Endothelial cell of umbilical vein (primary cell): Measurements from ENCODE around the gene DUSP2. TPM values are rescaled to one million over a fixed set of nuclear protein-coding genes. Genes with fewer than 3 reads are reported as not detected.

Experiments used
- BruUV-seq: library from RNA; stranded (reverse); fragments of 400-500 nt; replicated peaks from 2 replicates; lab custom pipeline; 2021; lab: Mats Ljungman, UMichigan
- CTCF ChIA-PET: fragments of 300-600, 350-600 bp; sonication (Branson Sonifier 250); formaldehyde crosslinking; loops from one replicate; lab custom pipeline; 2021; ENCODE audit warnings: antibody characterized with exemption, inconsistent platforms; lab: Charles Lee
- POLR2A ChIA-PET: fragments of 300-600, 350-600 bp; sonication (Branson Sonifier 250); formaldehyde crosslinking; loops from one replicate; lab custom pipeline; 2021; ENCODE audit warnings: antibody characterized with exemption, inconsistent platforms; lab: Charles Lee
- DNase-seq: peaks from one replicate; pipeline ENCODE4 v3.0.0-alpha.2; 2011; ENCODE audit warnings: low read depth, low spot score
- FAIRE-seq: peaks from 2 replicates; lab custom pipeline; 2011; peaks lifted over from hg19 to GRCh38; lab: Jason Lieb, UNC
- H2AFZ ChIP-seq: 2 replicates; pipeline ENCODE4 v1.6.0; 2012; ENCODE audit warnings: low read depth, low read length, control low read depth, inconsistent platforms
- H3K27ac ChIP-seq: 2 replicates; pipeline ENCODE4 v1.5.1; 2011; ENCODE audit warnings: low read depth, mild to moderate bottlenecking, control low read depth, low read length, moderate library complexity; ENCODE audit not compliant: insufficient read depth
- H3K27me3 ChIP-seq, 2 experiments: 2 replicates each; pipeline versions ENCODE4 v1.6.0 to v1.6.1; 2011; ENCODE audit warnings: low read length in 2 of 2, mixed read lengths in 1 of 2; ENCODE audit not compliant: control insufficient read depth in 2 of 2, insufficient read depth in 2 of 2
- H3K36me3 ChIP-seq, 2 experiments: 2 replicates in 1 of 2; 3 replicates in 1 of 2; pipeline ENCODE4 v1.5.1; 2011; ENCODE audit warnings: low read length in 2 of 2, mild to moderate bottlenecking in 1 of 2, moderate library complexity in 1 of 2; ENCODE audit not compliant: control insufficient read depth in 2 of 2, insufficient read depth in 2 of 2; ENCODE audit errors: extremely low read depth in 1 of 2
- H3K4me1 ChIP-seq: 3 replicates; pipeline ENCODE4 v1.5.1; 2011; ENCODE audit warnings: mild to moderate bottlenecking, low read length; ENCODE audit not compliant: control insufficient read depth, insufficient read depth; ENCODE audit errors: extremely low read depth
- H3K4me2 ChIP-seq: 2 replicates; pipeline ENCODE4 v1.6.1; 2011; ENCODE audit warnings: low read length, control low read depth, mixed read lengths; ENCODE audit not compliant: insufficient read depth
- H3K4me3 ChIP-seq, 3 experiments: fragments of 200-600 bp in 1 of 3; sonication (generic), shearing (Covaris generic) in 1 of 3; replicated peaks in 1 of 3; 2 replicates each; pipeline ENCODE4 v1.5.1; 2011 to 2016; ENCODE audit warnings: control low read depth in 3 of 3, low read length in 3 of 3, mild to moderate bottlenecking in 2 of 3, inconsistent platforms in 1 of 3, low read depth in 1 of 3, moderate library complexity in 1 of 3; ENCODE audit not compliant: insufficient read depth in 1 of 3
- H3K79me2 ChIP-seq: 2 replicates; pipeline ENCODE4 v1.6.0; 2012; ENCODE audit warnings: low read length, inconsistent platforms; ENCODE audit not compliant: control insufficient read depth, insufficient read depth
- H3K9ac ChIP-seq: replicated peaks from 2 replicates; pipeline ENCODE3; 2011; ENCODE audit warnings: low read length, control low read depth; ENCODE audit not compliant: insufficient read depth; ENCODE audit errors: extremely low read depth
- H3K9me1 ChIP-seq: replicated peaks from 3 replicates; pipeline ENCODE4 v1.6.0; 2011; ENCODE audit warnings: mild to moderate bottlenecking, low read length; ENCODE audit not compliant: control insufficient read depth, insufficient read depth; ENCODE audit errors: extremely low read depth
- H3K9me3 ChIP-seq: replicated peaks from 2 replicates; pipeline ENCODE4 v1.5.1; 2012; ENCODE audit warnings: low read length, inconsistent platforms; ENCODE audit not compliant: control insufficient read depth, insufficient read depth
- H4K20me1 ChIP-seq: replicated peaks from 2 replicates; pipeline ENCODE3; 2011; ENCODE audit warnings: mild to moderate bottlenecking, low read length; ENCODE audit not compliant: control insufficient read depth, insufficient read depth; ENCODE audit errors: extremely low read depth
- CTCF ChIP-seq, 2 donors: IDR thresholded peaks; 1 replicate in 1 of 2; 2 replicates in 1 of 2; pipeline ENCODE4 v1.5.1; 2011; ENCODE audit warnings: low read length in 2 of 2, mild to moderate bottlenecking in 2 of 2, moderate library complexity in 2 of 2, control low read depth in 1 of 2, inconsistent platforms in 1 of 2, low read depth in 1 of 2; ENCODE audit not compliant: insufficient read depth in 1 of 2; ENCODE audit errors: extremely low read depth in 1 of 2
- EZH2 ChIP-seq: IDR thresholded peaks from 2 replicates; pipeline ENCODE4 v1.6.1; 2012; ENCODE audit warnings: borderline replicate concordance, low read depth, mild to moderate bottlenecking, moderate library complexity, low read length, inconsistent platforms; ENCODE audit not compliant: severe bottlenecking
- FOS ChIP-seq: IDR thresholded peaks from 2 replicates; pipeline ENCODE4 v1.6.1; 2011; ENCODE audit warnings: mild to moderate bottlenecking, low read length, moderate library complexity, borderline replicate concordance; ENCODE audit not compliant: insufficient read depth
- GATA2 ChIP-seq: IDR thresholded peaks from 2 replicates; pipeline ENCODE4 v1.7.0; 2011; ENCODE audit warnings: low read depth, mild to moderate bottlenecking, moderate library complexity, mixed read lengths, low read length; ENCODE audit not compliant: insufficient read length, insufficient read depth
- JUN ChIP-seq: IDR thresholded peaks from 2 replicates; pipeline ENCODE4 v1.6.1; 2011; ENCODE audit warnings: borderline replicate concordance, low read depth; ENCODE audit not compliant: insufficient read length, insufficient read depth
- MAX ChIP-seq: IDR thresholded peaks from 2 replicates; pipeline ENCODE4 v1.6.1; 2011; ENCODE audit not compliant: insufficient read depth, insufficient read length
- MYC ChIP-seq: IDR thresholded peaks from one replicate; pipeline ENCODE4 v1.6.1; 2011; ENCODE audit warnings: mild to moderate bottlenecking, low read depth, low read length
- POLR2A ChIP-seq: IDR thresholded peaks from 2 replicates; pipeline ENCODE4 v1.6.1; 2012; ENCODE audit warnings: low read depth, mild to moderate bottlenecking, control low read depth, low read length
- POLR2AphosphoS5 ChIP-seq: IDR thresholded peaks from 2 replicates; pipeline ENCODE4 v1.6.1; 2012; ENCODE audit warnings: low read depth, mild to moderate bottlenecking, control low read depth, low read length, moderate library complexity; ENCODE audit not compliant: insufficient read depth
- dilution Hi-C: fragments of 300-500 bp; cut with MboI; formaldehyde crosslinking; loops from one replicate; pipeline ENCODE4 v1.15.0; 2019; ENCODE audit warnings: low sequenced_read_pairs; ENCODE audit not compliant: extremely low pct_ligation_motif_present
- intact Hi-C: fragments of 100-400 bp; cut with micrococcal nuclease; formaldehyde crosslinking; loops from one replicate; pipeline ENCODE4 v1.10.0; 2022
- polyA plus RNA-seq, 4 experiments: library from polyadenylated mRNA; depleted of rRNA in 3 of 4; stranded (reverse) in 3 of 4; unstranded in 1 of 4; fragments of >200 nt; gene quantifications; 2 replicates each; pipeline versions ENCODE4 v1.2.1 to v1.2.3, GENCODE V29; 2011 to 2012; ENCODE audit warnings: missing spikeins in 1 of 4
- total RNA-seq: library from RNA; stranded (reverse); gene quantifications from 2 replicates; pipeline ENCODE4 v1.2.3, GENCODE V29; 2021

The DUSP2 gene
- total and polyA plus RNA-seq, 2 donors (not counting 3 experiments of a cell fraction or from before 2014, with no cell fraction given): 0.33 TPM

GRCh38 chr2:96143848-96144480 is 1.3 kb downstream of the DUSP2 start:
- no peak overlapping the region for H3K9ac ChIP-seq
- DNase-seq: no peak
- no peaks in the 10 kb centered on the region for H4K20me1 ChIP-seq
- no peaks in the 10 kb centered on the region for H3K4me1 ChIP-seq
- no peak overlapping the region for H3K4me3 ChIP-seq
- no peaks in the 10 kb centered on the region for H3K36me3 ChIP-seq
- no peak overlapping the region for H3K4me2 ChIP-seq
- FAIRE-seq: no peak
- H3K27me3 ChIP-seq: no peaks in the 10 kb centered on the region
- CTCF ChIA-PET: no interaction called here
- intact Hi-C loops (no loop called here), dilution Hi-C loops (no loop called here)
- H3K27ac ChIP-seq: no peak overlapping the region
- H2AFZ ChIP-seq: no peak overlapping the region
- TF ChIP-seq MYC (no peak), JUN (no peak), FOS (no peak)
- H3K9me1 ChIP-seq: no peaks in the 10 kb centered on the region
- POLR2A ChIA-PET: no interaction called here
- H3K79me2 ChIP-seq: no peaks in the 10 kb centered on the region
- no peaks in the 10 kb centered on the region for H3K9me3 ChIP-seq
- BruUV-seq: no TSS peak

GRCh38 chr2:96143231-96143847 is 1.9 kb downstream of the DUSP2 start:
- Histone ChIP-seq H3K27ac (no peak overlapping the region), H3K79me2 (no peaks in the 10 kb centered on the region), H3K27me3 (no peaks in the 10 kb centered on the region), H3K4me3 (no peak overlapping the region), H3K9me3 (no peaks in the 10 kb centered on the region), H3K9me1 (no peaks in the 10 kb centered on the region), H4K20me1 (no peaks in the 10 kb centered on the region), H3K4me2 (no peak overlapping the region), H2AFZ (no peak overlapping the region), H3K36me3 (no peaks in the 10 kb centered on the region), H3K9ac (no peak overlapping the region), H3K4me1 (no peaks in the 10 kb centered on the region)
- no TSS peak for BruUV-seq
- ChIA-PET POLR2A (no interaction called here), CTCF (no interaction called here)
- no peak for FAIRE-seq
- DNase-seq: no peak
- TF ChIP-seq POLR2A (no peak), EZH2 (no peak), JUN (no peak), MAX (no peak), FOS (no peak), MYC (no peak), GATA2 (no peak), CTCF (IDR thresholded peaks at IDR 0.05; ENCODE audit: extremely low read depth in 1 of 2, insufficient read depth in 1 of 2, low read depth in 1 of 2, low read length in 2 of 2) (no peak), POLR2AphosphoS5 (no peak)
- intact Hi-C loops (no loop called here), dilution Hi-C loops (no loop called here)
